Activated T-cell treated with anti-CD3 and anti-CD28 coated beads, Interleukin-2, amount 50 U/mL, for 4 hours (primary cell): ENCODE results near the gene STAB2. TPM values are rescaled to one million over a fixed set of nuclear protein-coding genes. Genes with fewer than 3 reads are reported as not detected.
A peak's percentile ranks its signal among the peaks of the same experiment; 100 is the strongest.

ENCODE experiments used
- ATAC-seq, 2 donors: fragments of 200-7000 bp; cut with Tn5 transposase; one replicate each; pipeline ENCODE4 v1.10.0; 2021
- DNase-seq: peaks from one replicate; pipeline ENCODE4 v3.0.0-alpha.2; 2020
- H3K27me3 Mint-ChIP-seq: one replicate; pipeline ENCODE4 v1.8.0; 2021; ENCODE audit warnings: low read depth, mixed read lengths
- H3K36me3 Mint-ChIP-seq: one replicate; pipeline ENCODE4 v1.8.0; 2022; ENCODE audit warnings: mixed read lengths; ENCODE audit not compliant: insufficient read depth
- H3K4me1 Mint-ChIP-seq: one replicate; pipeline ENCODE4 v1.8.0; 2021; ENCODE audit warnings: low read depth, mixed read lengths
- H3K4me3 Mint-ChIP-seq: one replicate; pipeline ENCODE4 v1.8.0; 2021; ENCODE audit warnings: mild to moderate bottlenecking, moderate library complexity, mixed read lengths
- H3K9me3 Mint-ChIP-seq: one replicate; pipeline ENCODE4 v1.8.0; 2021; ENCODE audit warnings: mixed read lengths
- total RNA-seq, 3 donors: library from RNA; stranded (reverse); gene quantifications; one replicate each; pipeline ENCODE4 v1.2.1, GENCODE V29; 2021

STAB2 gene
- total RNA-seq, 3 donors from 2014 or later, result not detected

DNA sequence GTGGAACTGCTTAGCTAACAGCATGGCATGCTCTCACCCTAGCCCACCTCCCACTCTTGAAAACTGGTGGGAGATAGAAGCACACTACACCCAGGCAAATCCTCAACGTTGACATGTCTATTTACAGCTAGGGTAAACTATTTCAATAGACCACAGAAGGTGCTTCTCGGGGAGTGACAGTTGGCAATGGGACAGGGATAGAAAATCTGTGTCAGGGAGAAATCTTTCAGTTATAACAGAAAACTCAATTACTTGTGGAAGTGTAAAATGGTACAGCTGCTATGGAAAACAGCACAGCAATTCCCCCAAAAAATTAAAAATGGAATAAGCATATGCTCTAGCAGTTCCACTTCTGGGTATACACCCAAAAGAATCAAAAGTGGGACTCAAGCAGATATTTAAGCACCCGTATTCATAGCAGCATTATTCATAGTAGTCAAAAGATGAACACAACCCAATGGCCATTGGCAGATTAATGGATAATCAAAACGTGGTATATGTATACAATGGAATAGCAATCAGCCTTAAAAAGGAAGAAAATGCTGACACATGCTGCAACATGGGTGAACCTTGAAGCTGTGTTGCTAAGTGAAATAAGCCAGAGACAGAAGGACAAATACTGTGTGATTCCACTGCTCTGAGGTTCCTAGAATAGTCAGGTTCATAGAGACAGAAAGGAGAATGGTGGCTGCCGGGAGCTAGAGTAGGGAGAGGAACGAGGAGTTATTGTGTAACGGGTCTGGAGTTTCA lies 92.5 kb downstream of the STAB2 start:
- no peaks in the 10 kb centered on the region for H3K36me3 Mint-ChIP-seq
- no peaks in the 10 kb centered on the region for H3K9me3 Mint-ChIP-seq
- H3K4me3 Mint-ChIP-seq, result no peak overlapping the region
- H3K27me3 Mint-ChIP-seq, result peaks cover 3% of the 10 kb centered on the region
- no peak for ATAC-seq
- no peaks in the 10 kb centered on the region for H3K4me1 Mint-ChIP-seq
- no peak for DNase-seq

DNA sequence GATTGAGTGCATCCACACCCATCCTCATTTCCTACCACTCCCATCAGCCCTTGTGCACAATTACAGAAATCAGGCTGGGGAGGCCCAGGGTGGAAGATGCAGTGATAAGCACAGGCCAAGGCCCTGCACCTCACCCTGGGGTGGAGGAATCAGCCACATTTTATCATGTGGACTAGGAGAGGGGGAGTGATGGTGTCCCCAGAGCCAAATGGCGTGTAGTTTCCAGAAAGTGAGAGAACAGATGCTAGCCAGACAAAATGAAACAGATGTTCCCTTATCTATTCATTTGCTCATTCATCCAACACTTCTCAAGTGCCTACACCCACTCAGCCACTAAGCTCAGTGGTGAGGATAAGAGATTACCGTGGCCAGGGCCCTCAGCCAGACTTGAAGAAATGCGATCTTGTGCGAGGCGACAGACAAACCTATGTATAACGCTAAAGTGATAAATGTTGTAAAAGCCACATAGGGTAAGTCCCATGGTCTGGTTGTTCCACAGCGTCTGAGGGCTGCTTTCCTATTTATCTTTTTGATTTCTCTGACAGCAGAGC lies 93.6 kb downstream of the STAB2 start:
- no peak overlapping the region for H3K4me3 Mint-ChIP-seq
- no peak for DNase-seq
- peak in 1 of 2 donors; percentile 37 for ATAC-seq
- H3K27me3 Mint-ChIP-seq, result peaks cover 3% of the 10 kb centered on the region
- H3K4me1 Mint-ChIP-seq, result no peaks in the 10 kb centered on the region
- no peaks in the 10 kb centered on the region for H3K36me3 Mint-ChIP-seq
- no peaks in the 10 kb centered on the region for H3K9me3 Mint-ChIP-seq

DNA sequence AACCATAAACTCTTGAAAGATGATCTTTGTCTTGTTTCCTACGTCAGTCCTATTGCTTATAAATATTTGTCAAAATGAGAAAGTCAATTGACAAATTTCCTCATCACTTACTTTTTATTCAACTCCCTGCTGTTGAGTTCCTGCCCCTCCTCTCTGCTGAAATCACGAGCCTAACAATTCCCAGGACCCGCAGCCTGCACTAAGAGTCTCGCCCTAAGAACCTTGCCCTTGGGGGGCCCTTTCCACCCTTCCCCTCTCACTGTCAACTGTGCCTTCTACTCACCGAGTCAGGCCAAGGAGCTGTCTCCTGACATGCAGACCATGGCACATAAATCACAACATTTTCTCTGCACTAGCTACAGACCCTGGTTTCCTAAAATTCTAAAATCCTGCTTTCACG lies 99.0 kb downstream of the STAB2 start:
- DNase-seq (no peak), ATAC-seq (no peak)
- H3K4me1 Mint-ChIP-seq, result no peaks in the 10 kb centered on the region
- H3K4me3 Mint-ChIP-seq, result no peak overlapping the region
- H3K27me3 Mint-ChIP-seq, result peaks cover 14% of the 10 kb centered on the region
- no peaks in the 10 kb centered on the region for H3K9me3 Mint-ChIP-seq
- H3K36me3 Mint-ChIP-seq, result no peaks in the 10 kb centered on the region

DNA sequence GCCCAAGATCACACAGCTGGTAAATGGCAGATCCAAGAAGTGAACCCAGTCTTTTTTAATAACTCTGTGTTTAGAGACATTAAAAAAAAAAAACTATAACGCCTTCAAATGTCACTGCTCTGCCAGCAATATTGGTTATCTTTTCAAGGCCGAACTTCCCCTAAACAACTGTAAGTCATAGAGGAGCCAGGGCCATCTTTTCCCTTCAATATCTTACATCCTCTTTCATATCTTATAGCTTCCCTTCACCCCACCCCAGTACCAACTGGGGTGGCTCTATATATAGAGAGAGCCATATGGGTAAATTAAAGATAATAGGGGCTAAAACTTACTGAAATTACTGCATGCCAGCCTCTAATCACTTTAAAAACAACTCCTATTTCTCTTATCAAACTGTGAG lies 100.2 kb downstream of the STAB2 start:
- no peaks in the 10 kb centered on the region for H3K4me1 Mint-ChIP-seq
- H3K36me3 Mint-ChIP-seq, result no peaks in the 10 kb centered on the region
- ATAC-seq (no peak), DNase-seq (no peak)
- peaks cover 14% of the 10 kb centered on the region for H3K27me3 Mint-ChIP-seq
- no peaks in the 10 kb centered on the region for H3K9me3 Mint-ChIP-seq
- no peak overlapping the region for H3K4me3 Mint-ChIP-seq

DNA sequence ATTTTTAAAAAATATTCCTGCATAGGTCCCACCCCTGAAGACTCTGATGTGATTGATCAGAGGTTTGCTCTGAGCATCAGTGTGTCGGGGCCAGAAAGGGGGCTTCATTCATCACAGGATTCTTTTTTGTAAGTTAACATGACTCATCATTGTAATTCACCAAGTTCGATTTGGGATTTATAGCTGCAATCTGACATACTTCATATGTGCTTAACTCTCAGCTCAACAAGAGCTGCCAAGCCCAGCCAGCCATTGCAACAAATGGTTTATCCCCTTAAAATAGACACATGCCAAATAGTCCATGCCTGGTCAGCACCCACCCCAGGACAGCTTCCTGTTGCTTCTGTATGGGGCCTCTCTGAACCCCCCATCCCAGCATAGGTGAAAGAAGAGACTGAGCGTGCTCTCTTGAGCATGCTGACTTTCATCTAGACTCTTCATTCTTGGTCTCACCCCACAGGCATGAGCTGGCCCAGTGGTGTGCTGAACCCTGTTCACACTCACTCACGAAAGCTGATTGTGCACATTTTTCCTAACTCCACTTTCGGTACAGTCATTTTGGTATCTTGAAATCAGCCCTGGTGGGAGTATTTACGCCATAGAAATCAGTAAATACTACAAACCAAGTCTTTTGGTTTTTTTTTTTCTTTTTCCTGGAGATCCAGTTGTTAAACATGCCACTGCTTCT lies 101.4 kb downstream of the STAB2 start:
- no peak for ATAC-seq
- Mint-ChIP-seq H3K9me3 (no peaks in the 10 kb centered on the region), H3K4me3 (no peak overlapping the region), H3K4me1 (no peaks in the 10 kb centered on the region), H3K27me3 (peaks cover 16% of the 10 kb centered on the region), H3K36me3 (no peaks in the 10 kb centered on the region)
- no peak for DNase-seq

DNA sequence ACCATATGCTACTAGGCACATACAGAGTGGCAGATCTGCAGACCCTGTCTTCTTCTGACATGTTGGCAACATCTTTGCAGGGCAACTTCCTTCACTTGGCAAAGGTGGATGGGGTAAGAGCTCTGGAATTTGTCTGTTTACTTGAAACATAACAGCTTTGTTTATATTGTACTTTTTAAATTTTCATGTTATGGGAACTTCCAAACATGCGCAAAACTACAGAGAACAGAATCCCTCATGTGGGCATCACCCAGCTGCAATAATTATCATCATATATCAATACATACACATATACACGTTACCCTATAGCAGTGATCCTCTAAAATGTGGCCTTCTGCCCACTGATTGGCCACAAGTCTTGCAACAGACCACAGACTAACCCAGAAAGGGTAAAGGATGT lies 103.4 kb downstream of the STAB2 start:
- Mint-ChIP-seq H3K27me3 (peaks cover 13% of the 10 kb centered on the region), H3K4me3 (no peak overlapping the region), H3K4me1 (no peaks in the 10 kb centered on the region), H3K36me3 (no peaks in the 10 kb centered on the region), H3K9me3 (no peaks in the 10 kb centered on the region)
- ATAC-seq, result no peak
- DNase-seq, result no peak

DNA sequence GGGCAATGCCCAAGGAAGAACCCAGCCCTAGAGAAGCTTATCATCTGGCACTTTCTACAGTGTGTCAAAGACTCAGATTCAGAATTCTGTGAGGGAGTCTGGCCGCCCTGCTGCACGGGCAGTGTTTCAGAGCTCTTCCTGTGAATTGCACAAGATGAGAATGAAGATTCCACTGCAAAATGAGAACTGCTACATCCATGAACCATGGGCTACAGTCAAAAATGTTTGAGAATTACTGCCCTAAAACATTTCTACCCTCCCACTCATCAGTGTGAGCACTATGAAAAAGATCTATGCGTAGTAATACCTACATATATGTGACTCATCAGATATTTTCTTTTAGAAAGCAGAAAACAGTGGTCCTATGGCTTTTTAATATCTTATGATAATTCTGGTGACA lies 104.0 kb downstream of the STAB2 start:
- Mint-ChIP-seq H3K27me3 (peaks cover 13% of the 10 kb centered on the region), H3K4me1 (no peaks in the 10 kb centered on the region), H3K4me3 (no peak overlapping the region), H3K9me3 (no peaks in the 10 kb centered on the region), H3K36me3 (no peaks in the 10 kb centered on the region)
- ATAC-seq (no peak), DNase-seq (no peak)

DNA sequence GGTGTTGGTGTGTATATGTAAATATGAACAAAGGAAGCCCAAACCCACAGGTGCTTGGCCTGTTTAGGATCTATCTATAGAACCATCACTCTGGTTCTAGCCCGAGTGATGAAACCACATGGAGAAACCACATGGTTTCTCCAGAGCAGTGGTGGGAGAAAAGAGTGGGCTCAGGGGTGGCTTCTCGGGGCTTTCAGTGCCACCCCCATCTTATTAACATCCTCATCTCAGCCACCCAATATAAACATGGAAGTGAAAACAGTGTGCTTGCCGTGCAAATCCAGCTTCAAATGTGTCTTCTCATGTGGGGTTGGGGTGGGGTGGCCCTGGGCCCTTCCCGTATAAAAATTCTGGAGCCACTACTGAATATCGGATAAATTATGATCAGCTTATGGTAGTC lies 109.0 kb downstream of the STAB2 start:
- H3K36me3 Mint-ChIP-seq, result no peaks in the 10 kb centered on the region

DNA sequence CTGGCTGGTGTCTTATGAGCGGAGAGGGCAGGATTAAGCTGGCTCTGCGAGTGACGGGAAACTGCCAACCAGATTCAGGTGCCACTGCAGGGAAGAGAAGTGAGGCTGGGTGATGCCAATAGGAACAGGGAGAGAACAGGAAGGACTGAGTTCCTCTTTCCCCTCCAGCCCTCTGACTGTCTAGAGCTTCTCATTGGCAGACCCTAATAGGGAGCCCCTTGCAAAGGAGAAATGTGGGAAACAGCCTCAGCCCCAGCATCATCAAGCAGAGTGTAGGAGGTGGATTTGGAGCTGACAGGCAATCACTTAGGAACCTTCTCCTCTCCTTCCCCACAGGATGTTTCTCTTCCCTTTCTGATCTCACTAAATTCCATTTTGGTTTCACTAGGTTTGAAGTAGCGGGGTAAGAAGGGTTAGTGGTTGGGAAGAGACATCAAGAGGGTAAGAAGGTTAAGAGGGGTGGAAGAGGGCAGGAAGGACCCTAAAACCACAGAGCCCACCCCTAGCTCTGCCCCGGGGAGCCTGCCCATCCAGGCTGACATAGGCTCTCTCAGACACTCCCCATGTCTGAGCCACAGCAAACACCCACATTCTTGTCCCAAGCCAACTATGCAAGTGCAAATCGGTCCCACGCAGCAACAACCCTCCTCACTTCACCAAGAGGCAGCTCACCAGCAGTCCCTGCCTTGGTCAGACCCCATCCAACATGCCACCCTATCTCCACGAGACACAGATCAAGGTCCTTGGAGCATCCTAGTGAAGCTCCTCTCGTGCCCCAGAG lies 111.1 kb downstream of the STAB2 start:
- ATAC-seq (peak in 1 of 2 donors; percentile 43), DNase-seq (no peak)
- no peaks in the 10 kb centered on the region for H3K9me3 Mint-ChIP-seq
- H3K27me3 Mint-ChIP-seq, result peaks cover 14% of the 10 kb centered on the region
- H3K4me1 Mint-ChIP-seq, result no peaks in the 10 kb centered on the region
- no peak overlapping the region for H3K4me3 Mint-ChIP-seq
- H3K36me3 Mint-ChIP-seq, result no peaks in the 10 kb centered on the region

More for the DNA sequence above, 109.0 kb downstream of the STAB2 start:
- Mint-ChIP-seq H3K4me3 (no peak overlapping the region), H3K27me3 (peaks cover 16% of the 10 kb centered on the region), H3K4me1 (no peaks in the 10 kb centered on the region), H3K9me3 (no peaks in the 10 kb centered on the region)
- DNase-seq, result no peak
- ATAC-seq, result no peak

DNA sequence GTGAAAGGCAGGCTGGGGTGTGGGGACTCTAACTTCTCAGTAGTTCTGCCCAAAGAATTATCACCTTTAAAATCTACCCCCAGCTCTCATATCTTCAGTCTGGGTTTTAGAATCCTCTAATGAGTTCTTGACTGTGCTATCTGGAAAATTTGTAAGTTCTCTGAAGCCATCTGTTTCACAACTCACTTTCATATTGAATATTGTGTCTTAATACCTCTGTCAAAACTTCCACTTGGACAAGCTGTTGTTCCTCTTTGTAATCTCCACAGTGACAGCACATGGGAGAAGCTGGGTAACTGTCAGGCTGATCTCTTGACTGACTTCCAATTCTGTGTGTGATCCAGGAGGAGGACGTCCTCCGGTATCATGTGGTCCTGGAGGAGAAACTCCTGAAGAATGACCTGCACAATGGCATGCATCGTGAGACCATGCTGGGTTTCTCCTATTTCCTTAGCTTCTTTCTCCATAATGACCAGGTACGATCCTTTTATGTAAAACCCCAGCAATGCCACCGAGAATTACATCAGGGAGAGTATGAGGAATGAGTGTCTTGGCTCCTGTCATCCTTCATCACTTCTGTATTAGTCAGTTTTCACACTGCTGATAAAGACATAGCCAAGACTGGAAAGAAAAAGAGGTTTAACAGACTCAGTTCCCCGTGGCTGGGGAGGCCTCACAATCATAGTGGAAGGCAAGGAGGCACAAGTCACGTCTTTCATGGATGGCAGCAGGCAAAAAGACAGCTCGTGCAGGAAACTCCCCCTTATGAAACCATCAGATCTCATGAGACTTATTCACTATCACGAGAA lies 111.9 kb downstream of the STAB2 start:
- Mint-ChIP-seq H3K4me1 (no peaks in the 10 kb centered on the region), H3K9me3 (no peaks in the 10 kb centered on the region), H3K27me3 (peaks cover 18% of the 10 kb centered on the region), H3K4me3 (no peak overlapping the region), H3K36me3 (no peaks in the 10 kb centered on the region)
- DNase-seq (no peak), ATAC-seq (no peak)

DNA sequence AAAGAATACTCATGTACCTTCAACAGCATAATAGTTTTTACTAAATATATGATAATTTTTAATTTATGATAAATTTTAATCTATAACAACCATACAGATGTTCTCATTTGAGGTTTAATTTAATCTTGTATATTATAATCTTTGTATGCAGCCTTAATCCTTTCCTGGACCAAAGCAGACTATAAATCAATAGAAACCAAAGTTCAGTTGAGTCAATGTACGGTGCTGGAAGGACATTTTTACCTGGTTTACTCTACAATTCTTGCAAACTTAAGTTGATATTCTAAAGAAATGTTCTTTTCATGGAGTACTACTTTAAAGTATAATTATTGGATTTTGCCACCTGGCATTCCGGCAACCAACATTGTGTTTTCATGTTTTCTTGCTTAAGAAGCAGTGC lies 118.0 kb downstream of the STAB2 start:
- Mint-ChIP-seq H3K36me3 (no peaks in the 10 kb centered on the region), H3K27me3 (peaks cover 9% of the 10 kb centered on the region), H3K4me3 (no peak overlapping the region), H3K9me3 (no peaks in the 10 kb centered on the region), H3K4me1 (no peaks in the 10 kb centered on the region)
- no peak for DNase-seq
- ATAC-seq, result no peak

DNA sequence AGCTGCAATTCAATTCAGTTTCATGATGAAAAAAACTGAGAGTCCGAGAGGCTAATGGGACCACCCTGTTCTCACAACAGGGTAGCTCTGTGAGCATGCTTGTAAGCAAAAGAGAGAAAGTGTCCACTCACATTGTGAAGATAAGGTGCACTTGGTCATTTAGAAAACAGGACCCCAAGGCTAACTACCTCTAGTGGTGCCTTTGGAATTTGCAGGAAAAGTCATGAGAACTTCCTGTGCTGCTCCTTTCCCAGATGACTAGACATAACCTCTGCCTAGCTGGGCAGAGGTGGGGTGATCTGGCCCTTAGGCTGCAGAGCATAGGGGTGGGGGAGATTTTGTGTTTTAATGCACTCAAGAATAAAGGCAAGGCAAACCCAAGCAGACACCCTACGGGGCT lies 118.9 kb downstream of the STAB2 start:
- Mint-ChIP-seq H3K9me3 (no peaks in the 10 kb centered on the region), H3K36me3 (no peaks in the 10 kb centered on the region), H3K27me3 (peaks cover 9% of the 10 kb centered on the region), H3K4me1 (no peaks in the 10 kb centered on the region), H3K4me3 (no peak overlapping the region)
- no peak for DNase-seq
- no peak for ATAC-seq

DNA sequence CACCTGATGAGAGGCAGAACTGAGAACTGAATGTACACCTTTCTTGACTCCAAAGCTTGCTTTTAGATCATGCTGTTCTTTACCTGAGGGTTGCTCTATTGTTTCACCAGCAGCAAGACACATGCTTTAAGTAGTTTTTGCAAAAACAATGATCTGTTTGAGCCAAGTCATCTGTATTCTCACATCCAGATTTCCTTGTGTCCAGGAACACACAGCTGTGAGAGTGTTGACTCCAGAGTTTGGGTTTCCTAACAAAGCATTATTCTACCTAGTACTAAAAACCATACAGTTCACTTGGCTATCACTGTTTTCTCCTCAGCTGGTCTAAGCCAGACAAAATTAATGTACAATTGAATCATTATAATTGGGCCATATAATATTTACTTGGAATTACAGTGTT lies 120.4 kb downstream of the STAB2 start:
- ATAC-seq (no peak), DNase-seq (no peak)
- Mint-ChIP-seq H3K27me3 (peaks cover 10% of the 10 kb centered on the region), H3K4me3 (no peak overlapping the region), H3K4me1 (no peaks in the 10 kb centered on the region), H3K9me3 (no peaks in the 10 kb centered on the region), H3K36me3 (no peaks in the 10 kb centered on the region)

DNA sequence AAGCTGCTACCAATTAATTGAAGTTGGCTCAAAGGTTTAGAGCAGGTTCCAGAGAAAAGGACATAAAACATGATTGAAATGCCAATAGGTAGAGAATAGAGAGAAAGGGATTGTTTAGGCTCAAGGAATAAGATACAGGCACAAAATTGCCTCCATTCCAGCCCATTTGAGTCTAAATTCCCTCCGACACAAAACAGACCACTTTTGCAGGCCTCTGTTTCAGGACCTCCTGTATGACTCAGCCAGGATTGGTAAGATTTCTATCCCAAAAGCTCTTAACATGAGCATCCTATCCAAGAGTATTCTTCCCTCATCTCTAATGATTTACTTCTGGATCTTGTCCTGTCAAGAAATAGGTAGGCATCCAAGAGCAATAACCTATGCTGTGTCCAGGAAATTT lies 123.5 kb downstream of the STAB2 start:
- H3K4me1 Mint-ChIP-seq, result no peaks in the 10 kb centered on the region
- ATAC-seq (no peak), DNase-seq (no peak)
- no peak overlapping the region for H3K4me3 Mint-ChIP-seq
- H3K36me3 Mint-ChIP-seq, result no peaks in the 10 kb centered on the region
- H3K27me3 Mint-ChIP-seq, result peaks cover 5% of the 10 kb centered on the region
- no peaks in the 10 kb centered on the region for H3K9me3 Mint-ChIP-seq
